ENCODE results near the gene BRIX1.
"Not testable (repeated sequence)": the region's sequence is repeated elsewhere in the genome, so short reads cannot be mapped to it uniquely, and the experiment has no call there.

The BRIX1 gene

GRCh38 chr5:34957857-34958690 lies 42.6 kb downstream of the BRIX1 start:
- H3K4me1 ChIP-seq (ENCODE audit: insufficient read depth, low read length) = peaks cover 9% of the 10 kb centered on the region; the same call in 1 of the 2 replicates
- H3K36me3 ChIP-seq (ENCODE audit: insufficient read depth, low read length) = no peaks in the 10 kb centered on the region; the same call in 1 of the 2 replicates
- H3K9ac ChIP-seq (ENCODE audit: low read depth, low read length) = no peak overlapping the region
- H3K9me3 ChIP-seq (ENCODE audit: control insufficient read depth, insufficient read depth, low read length) = no peaks in the 10 kb centered on the region

GRCh38 chr5:34959323-34959722 lies 43.8 kb downstream of the BRIX1 start:
- Histone ChIP-seq H3K4me1 (ENCODE audit: insufficient read depth, low read length) (peaks cover 9% of the 10 kb centered on the region; the same call in 1 of the 2 replicates), H3K36me3 (ENCODE audit: insufficient read depth, low read length) (no peaks in the 10 kb centered on the region; the same call in 1 of the 2 replicates), H3K9ac (ENCODE audit: low read depth, low read length) (no peak overlapping the region), H3K9me3 (ENCODE audit: control insufficient read depth, insufficient read depth, low read length) (no peaks in the 10 kb centered on the region)

GRCh38 chr5:34967540-34967939 lies 52.0 kb downstream of the BRIX1 start:
- Histone ChIP-seq H3K9me3 (ENCODE audit: control insufficient read depth, insufficient read depth, low read length) (peaks cover 4% of the 10 kb centered on the region; the same call in 1 of the 2 replicates), H3K9ac (ENCODE audit: low read depth, low read length) (no peak overlapping the region), H3K36me3 (ENCODE audit: insufficient read depth, low read length) (no peaks in the 10 kb centered on the region), H3K4me1 (ENCODE audit: insufficient read depth, low read length) (no peaks in the 10 kb centered on the region)

DNA sequence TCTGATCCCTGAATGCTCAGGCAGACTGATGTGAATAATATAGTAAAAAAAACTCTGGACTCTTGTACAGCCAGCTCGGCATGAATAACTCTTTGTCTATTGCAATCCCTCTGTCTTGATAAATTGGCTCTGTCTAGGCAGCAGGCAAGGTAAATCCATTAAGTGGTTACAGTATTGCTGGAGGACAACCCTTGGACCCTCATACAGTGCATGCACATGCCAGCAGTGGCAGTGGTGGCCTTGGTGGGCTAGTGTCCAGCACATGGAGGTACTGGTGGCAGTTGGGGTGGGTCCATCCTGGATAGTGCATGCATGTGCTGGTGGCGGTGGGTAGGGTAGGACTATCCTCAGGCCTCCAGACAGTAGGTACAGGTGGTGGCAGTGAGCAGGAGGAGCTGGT lies 52.7 kb downstream of the BRIX1 start:
- no peak overlapping the region for H3K9ac ChIP-seq (ENCODE audit: low read depth, low read length)
- H3K4me1 ChIP-seq (ENCODE audit: insufficient read depth, low read length) = no peaks in the 10 kb centered on the region
- H3K9me3 ChIP-seq (ENCODE audit: control insufficient read depth, insufficient read depth, low read length) = peaks cover 4% of the 10 kb centered on the region; the same call in 1 of the 2 replicates
- H3K36me3 ChIP-seq (ENCODE audit: insufficient read depth, low read length) = no peaks in the 10 kb centered on the region

GRCh38 chr5:34970552-34970951 lies 55.0 kb downstream of the BRIX1 start:
- H3K9me3 ChIP-seq (ENCODE audit: control insufficient read depth, insufficient read depth, low read length) = 0 out of 2 replicates have a peak, but pooled peaks cover 3% of the 10 kb centered on the region
- no peaks in the 10 kb centered on the region for H3K36me3 ChIP-seq (ENCODE audit: insufficient read depth, low read length)
- 0 out of 2 replicates have a peak, but pooled peaks cover 2% of the 10 kb centered on the region for H3K4me1 ChIP-seq (ENCODE audit: insufficient read depth, low read length)
- no peak overlapping the region for H3K9ac ChIP-seq (ENCODE audit: low read depth, low read length)

- H3K4me1 ChIP-seq (ENCODE audit: insufficient read depth, low read length) = 0 out of 2 replicates have a peak, but pooled peaks cover 11% of the 10 kb centered on the region
- not testable (repeated sequence) for H3K36me3 ChIP-seq (ENCODE audit: insufficient read depth, low read length); H3K9ac ChIP-seq (ENCODE audit: low read depth, low read length); H3K9me3 ChIP-seq (ENCODE audit: control insufficient read depth, insufficient read depth, low read length)
Observed at GRCh38 chr5:34971655-34972054, 56.1 kb downstream of the BRIX1 start.
